Measurements from ENCODE around the gene SPECC1. TPM values are rescaled to one million over a fixed set of nuclear protein-coding genes. Genes with fewer than 3 reads are reported as not detected.
"Not testable (repeated sequence)": the region's sequence is repeated elsewhere in the genome, so short reads cannot be mapped to it uniquely, and the experiment has no call there.

SPECC1 gene
- total and polyA plus RNA-seq, 7 donors: 10.9 to 98.3 (median 43.5) TPM

- H3K27me3 ChIP-seq: no peaks in the 10 kb centered on the region
- intact Hi-C loops (cut with DNase I): no loop called here
- peaks cover 0 to 20% (median 8%) of the 10 kb centered on the region in 4 donors for H3K4me1 ChIP-seq
- 83 to 89% methylated on average over 3 of the region's 3 CpGs for WGBS, 2 donors
- no peak overlapping the region for H3K4me3 ChIP-seq
- no peaks in the 10 kb centered on the region for H3K9me3 ChIP-seq
- no peak for TF ChIP-seq POLR2A (IDR thresholded peaks at IDR 0.05)
- TF ChIP-seq CTCF (IDR thresholded peaks at IDR 0.05): no peak
- TF ChIP-seq EP300 (IDR thresholded peaks at IDR 0.05): no peak
- H3K27ac ChIP-seq: no peak overlapping the region
- DNase-seq: no peak
- no peaks in the 10 kb centered on the region for H3K36me3 ChIP-seq
These were observed 214.7 kb downstream of the SPECC1 start for GRCh38 chr17:20223808-20224328.

- no peak for DNase-seq
- H3K4me1 ChIP-seq: peaks cover 0 to 20% (median 8%) of the 10 kb centered on the region in 4 donors
- no peak for TF ChIP-seq POLR2AphosphoS5 (IDR thresholded peaks at IDR 0.05)
- no peak for TF ChIP-seq POLR2A (IDR thresholded peaks at IDR 0.05)
- no peak for TF ChIP-seq EP300 (IDR thresholded peaks at IDR 0.05)
- no peak for TF ChIP-seq CTCF (IDR thresholded peaks at IDR 0.05)
- intact Hi-C loops (cut with DNase I): no loop called here
- WGBS, 2 donors: 58 to 72% methylated on average over 3 of the region's 3 CpGs
- no peak overlapping the region for H3K4me3 ChIP-seq
- H3K9me3 ChIP-seq: no peaks in the 10 kb centered on the region
- no peaks in the 10 kb centered on the region for H3K27me3 ChIP-seq
- no peaks in the 10 kb centered on the region for H3K36me3 ChIP-seq
- H3K27ac ChIP-seq: no peak overlapping the region
These were observed 215.2 kb downstream of the SPECC1 start for GRCh38 chr17:20224379-20224778.

- TF ChIP-seq POLR2A (IDR thresholded peaks at IDR 0.05) (no peak), EP300 (IDR thresholded peaks at IDR 0.05) (no peak), POLR2AphosphoS5 (IDR thresholded peaks at IDR 0.05) (no peak), CTCF (IDR thresholded peaks at IDR 0.05) (no peak)
- intact Hi-C loops (cut with DNase I): loop anchor here (1.0 to 5.0 kb wide), 3 partner anchors 95 to 233 kb away; no protein-coding TSS in a partner anchor
These were observed 216.3 kb downstream of the SPECC1 start for GRCh38 chr17:20225162-20226115.

GRCh38 chr17:20226814-20227482, 217.8 kb downstream of the SPECC1 start:
- peak overlapping the region in 1 of 4 donors; percentile 48 for H3K27ac ChIP-seq
- H3K4me3 ChIP-seq: no peak overlapping the region
- H3K27me3 ChIP-seq: no peaks in the 10 kb centered on the region
- peaks cover 0 to 20% (median 8%) of the 10 kb centered on the region in 4 donors for H3K4me1 ChIP-seq
- H3K36me3 ChIP-seq: no peaks in the 10 kb centered on the region
- intact Hi-C loops (cut with DNase I): loop anchor here (1.0 to 5.0 kb wide), 3 partner anchors 93 to 235 kb away; no protein-coding TSS in a partner anchor
- 48% methylated on average over 8 of the region's 8 CpGs for WGBS, 2 donors
- H3K9me3 ChIP-seq: no peaks in the 10 kb centered on the region
- DNase-seq: peak; percentile 90
- TF ChIP-seq POLR2AphosphoS5 (IDR thresholded peaks at IDR 0.05) (peak in 2 of 4 donors; percentile 46), CTCF (IDR thresholded peaks at IDR 0.05) (peak; percentile 78 to 95 (median 87)), POLR2A (IDR thresholded peaks at IDR 0.05) (no peak), EP300 (IDR thresholded peaks at IDR 0.05) (no peak)

More at GRCh38 chr17:20225162-20226115, 216.3 kb downstream of the SPECC1 start:
- WGBS, 2 donors: 85 to 90% methylated on average over 7 of the region's 7 CpGs
- no peaks in the 10 kb centered on the region for H3K9me3 ChIP-seq
- H3K4me3 ChIP-seq: no peak overlapping the region
- DNase-seq: no peak
- peaks cover 0 to 20% (median 8%) of the 10 kb centered on the region in 4 donors for H3K4me1 ChIP-seq
- H3K27ac ChIP-seq: no peak overlapping the region
- no peaks in the 10 kb centered on the region for H3K36me3 ChIP-seq
- no peaks in the 10 kb centered on the region for H3K27me3 ChIP-seq

- 95 to 96% methylated on average over 11 of the region's 11 CpGs for WGBS, 2 donors
- H3K4me3 ChIP-seq, H3K9me3 ChIP-seq, DNase-seq, H3K27me3 ChIP-seq, H3K36me3 ChIP-seq: not testable (repeated sequence)
- H3K27ac ChIP-seq: peak overlapping the region in 1 of 4 donors; percentile 48
- intact Hi-C loops (cut with DNase I): loop anchor here (5.0 kb wide), 1 partner anchor 236 kb away; no protein-coding TSS in a partner anchor
- H3K4me1 ChIP-seq: peaks cover 0 to 20% (median 8%) of the 10 kb centered on the region in 4 donors
These were observed 218.7 kb downstream of the SPECC1 start for GRCh38 chr17:20227720-20228370.

All from sigmoid colon (tissue), 7 donors.